GM19025 (cell line): Measurements from ENCODE around the gene PTPRM.

Experiments
- ATAC-seq: cut with Tn5 transposase; IDR thresholded peaks from one replicate; pipeline ENCODE4 v1.9.1; 2021; ENCODE audit warnings: mild to moderate bottlenecking, low read depth, moderate library complexity; ENCODE audit not compliant: unreplicated experiment

PTPRM gene

GRCh38 chr18:7749510-7749981 lies 182.4 kb downstream of the PTPRM start:
- no peak for ATAC-seq

GRCh38 chr18:7750095-7750663 lies 183.1 kb downstream of the PTPRM start:
- no peak for ATAC-seq

- ATAC-seq, result no peak
Measured at GRCh38 chr18:7750966-7751365, 183.8 kb downstream of the PTPRM start.

GRCh38 chr18:7754258-7754657 lies 187.1 kb downstream of the PTPRM start:
- no peak for ATAC-seq

GRCh38 chr18:7754725-7755181 lies 187.6 kb downstream of the PTPRM start:
- no peak for ATAC-seq

- no peak for ATAC-seq
Measured at GRCh38 chr18:7755753-7756475, 188.8 kb downstream of the PTPRM start.

- ATAC-seq, result no peak
Measured at GRCh38 chr18:7757175-7757574, 190.1 kb downstream of the PTPRM start.

- ATAC-seq, result no peak
Measured at GRCh38 chr18:7758764-7759163, 191.6 kb downstream of the PTPRM start.

- no peak for ATAC-seq
Measured at GRCh38 chr18:7760967-7761948, 194.1 kb downstream of the PTPRM start.

GRCh38 chr18:7764405-7764804 lies 197.3 kb downstream of the PTPRM start:
- no peak for ATAC-seq

- no peak for ATAC-seq
Measured at GRCh38 chr18:7766346-7766745, 199.2 kb downstream of the PTPRM start.

- ATAC-seq, result no peak
Measured at GRCh38 chr18:7766817-7767216, 199.7 kb downstream of the PTPRM start.

GRCh38 chr18:7770908-7771307 lies 203.8 kb downstream of the PTPRM start:
- no peak for ATAC-seq

GRCh38 chr18:7772510-7772888 lies 205.4 kb downstream of the PTPRM start:
- no peak for ATAC-seq

- ATAC-seq, result no peak
Measured at GRCh38 chr18:7772951-7773350, 205.8 kb downstream of the PTPRM start.

GRCh38 chr18:7775128-7775527 lies 208.0 kb downstream of the PTPRM start:
- no peak for ATAC-seq

- no peak for ATAC-seq
Measured at GRCh38 chr18:7775843-7776242, 208.7 kb downstream of the PTPRM start.

GRCh38 chr18:7778181-7778580 lies 211.1 kb downstream of the PTPRM start:
- ATAC-seq, result no peak

- no peak for ATAC-seq
Measured at GRCh38 chr18:7779211-7779610, 212.1 kb downstream of the PTPRM start.

GRCh38 chr18:7784171-7784570 lies 217.1 kb downstream of the PTPRM start:
- ATAC-seq, result no peak

- no peak for ATAC-seq
Measured at GRCh38 chr18:7786569-7786968, 219.5 kb downstream of the PTPRM start.
